ENCODE measurements around the gene ATOH1. TPM values are rescaled to one million over a fixed set of nuclear protein-coding genes. Genes with fewer than 3 reads are reported as not detected.

ATOH1 gene
- total RNA-seq, 4 donors from 2014 or later, result not detected

- TF ChIP-seq CTCF (IDR thresholded peaks at IDR 0.05; ENCODE audit: low read depth), result no peak
Measured at GRCh38 chr4:93827272-93827947, 1.1 kb upstream of the ATOH1 start.

DNA sequence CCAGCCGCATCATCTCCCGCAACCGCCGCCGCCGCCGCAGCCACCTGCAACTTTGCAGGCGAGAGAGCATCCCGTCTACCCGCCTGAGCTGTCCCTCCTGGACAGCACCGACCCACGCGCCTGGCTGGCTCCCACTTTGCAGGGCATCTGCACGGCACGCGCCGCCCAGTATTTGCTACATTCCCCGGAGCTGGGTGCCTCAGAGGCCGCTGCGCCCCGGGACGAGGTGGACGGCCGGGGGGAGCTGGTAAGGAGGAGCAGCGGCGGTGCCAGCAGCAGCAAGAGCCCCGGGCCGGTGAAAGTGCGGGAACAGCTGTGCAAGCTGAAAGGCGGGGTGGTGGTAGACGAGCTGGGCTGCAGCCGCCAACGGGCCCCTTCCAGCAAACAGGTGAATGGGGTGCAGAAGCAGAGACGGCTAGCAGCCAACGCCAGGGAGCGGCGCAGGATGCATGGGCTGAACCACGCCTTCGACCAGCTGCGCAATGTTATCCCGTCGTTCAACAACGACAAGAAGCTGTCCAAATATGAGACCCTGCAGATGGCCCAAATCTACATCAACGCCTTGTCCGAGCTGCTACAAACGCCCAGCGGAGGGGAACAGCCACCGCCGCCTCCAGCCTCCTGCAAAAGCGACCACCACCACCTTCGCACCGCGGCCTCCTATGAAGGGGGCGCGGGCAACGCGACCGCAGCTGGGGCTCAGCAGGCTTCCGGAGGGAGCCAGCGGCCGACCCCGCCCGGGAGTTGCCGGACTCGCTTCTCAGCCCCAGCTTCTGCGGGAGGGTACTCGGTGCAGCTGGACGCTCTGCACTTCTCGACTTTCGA is 654 bp downstream of the ATOH1 start:
- no peak for TF ChIP-seq CTCF (IDR thresholded peaks at IDR 0.05; ENCODE audit: low read depth)

DNA sequence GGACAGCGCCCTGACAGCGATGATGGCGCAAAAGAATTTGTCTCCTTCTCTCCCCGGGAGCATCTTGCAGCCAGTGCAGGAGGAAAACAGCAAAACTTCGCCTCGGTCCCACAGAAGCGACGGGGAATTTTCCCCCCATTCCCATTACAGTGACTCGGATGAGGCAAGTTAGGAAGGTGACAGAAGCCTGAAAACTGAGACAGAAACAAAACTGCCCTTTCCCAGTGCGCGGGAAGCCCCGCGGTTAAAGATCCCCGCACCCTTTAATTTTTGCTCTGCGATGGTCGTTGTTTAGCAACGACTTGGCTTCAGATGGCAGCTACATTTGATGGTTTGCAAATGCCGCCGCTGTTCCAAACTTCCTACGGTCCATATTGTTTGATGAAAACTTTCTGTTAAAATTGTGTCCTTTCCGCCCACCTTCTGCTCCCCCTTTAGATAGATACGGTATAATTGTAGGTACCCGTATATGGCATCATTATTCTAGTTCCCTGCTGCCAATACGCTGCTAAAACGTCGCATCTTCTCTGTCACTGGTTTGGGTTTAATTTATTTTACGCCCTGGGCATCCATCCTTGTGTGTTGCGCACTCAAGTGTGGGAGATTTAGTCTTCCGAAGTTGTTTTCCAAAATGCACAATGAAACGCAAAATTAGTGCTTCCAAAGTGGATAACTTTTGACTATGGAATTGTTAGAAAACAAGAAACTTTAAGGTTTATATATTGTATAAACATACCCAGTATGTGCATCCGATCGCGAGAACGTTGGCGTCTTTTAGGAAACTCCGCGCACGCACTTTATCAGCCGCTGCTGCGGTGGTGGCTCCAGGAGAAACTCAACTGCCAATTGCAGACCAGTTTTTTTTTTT is 1.5 kb downstream of the ATOH1 start:
- TF ChIP-seq CTCF (IDR thresholded peaks at IDR 0.05; ENCODE audit: low read depth), result no peak

DNA sequence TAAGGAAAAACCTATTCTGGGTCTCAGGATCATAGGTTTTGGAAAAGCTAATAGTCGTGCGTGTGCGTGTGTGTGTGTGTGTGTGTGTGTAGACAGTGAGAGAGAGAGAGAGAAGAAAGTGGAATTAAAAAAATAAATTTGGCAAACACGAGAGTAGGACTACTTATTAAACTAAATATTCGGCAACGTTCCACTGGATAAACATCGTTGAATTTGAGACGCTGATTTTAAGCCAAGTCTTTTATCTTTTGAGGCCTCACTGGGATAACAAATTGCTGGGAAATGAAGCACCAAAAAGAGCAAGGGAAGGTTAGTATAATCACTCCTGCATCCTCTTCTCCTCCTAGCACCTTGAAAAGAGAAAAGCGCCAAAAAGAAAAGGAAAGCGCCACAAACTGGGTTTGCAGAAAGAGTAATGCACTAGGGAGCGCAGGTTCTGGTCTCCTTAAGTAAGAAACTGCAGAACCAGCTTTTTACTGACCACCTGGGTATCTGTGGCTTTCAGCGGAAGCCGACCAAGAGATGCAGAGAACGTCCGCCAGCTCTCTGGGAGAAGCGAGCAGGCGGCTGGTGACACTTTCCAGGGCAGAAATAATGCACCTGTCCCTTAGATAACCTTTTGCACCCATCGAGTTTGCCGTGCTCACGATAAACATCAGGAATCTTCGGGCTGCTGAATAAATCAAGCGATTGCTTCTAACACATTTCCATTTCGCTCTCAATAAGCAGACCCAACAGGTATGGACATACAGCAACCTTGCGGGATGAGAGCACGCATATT is 3.4 kb downstream of the ATOH1 start:
- no peak for TF ChIP-seq CTCF (IDR thresholded peaks at IDR 0.05; ENCODE audit: low read depth)

- no peak for TF ChIP-seq CTCF (IDR thresholded peaks at IDR 0.05; ENCODE audit: low read depth)
Measured at GRCh38 chr4:93834249-93835066, 5.9 kb downstream of the ATOH1 start.

GRCh38 chr4:93835929-93836328 is 7.4 kb downstream of the ATOH1 start:
- TF ChIP-seq CTCF (IDR thresholded peaks at IDR 0.05; ENCODE audit: low read depth), result no peak
